HG02852 (cell line): Measurements from ENCODE around the gene MRRF.
A peak's percentile ranks its signal among the peaks of the same experiment; 100 is the strongest.
"Not testable (repeated sequence)": the region's sequence is repeated elsewhere in the genome, so short reads cannot be mapped to it uniquely, and the experiment has no call there.

Source experiments
- ATAC-seq: cut with Tn5 transposase; IDR thresholded peaks from one replicate; pipeline ENCODE4 v1.9.1; 2021; ENCODE audit warnings: mild to moderate bottlenecking, moderate library complexity; ENCODE audit not compliant: unreplicated experiment

The MRRF gene

GRCh38 chr9:122350577-122351355 lies 86.1 kb downstream of the MRRF start:
- no peak for ATAC-seq

DNA sequence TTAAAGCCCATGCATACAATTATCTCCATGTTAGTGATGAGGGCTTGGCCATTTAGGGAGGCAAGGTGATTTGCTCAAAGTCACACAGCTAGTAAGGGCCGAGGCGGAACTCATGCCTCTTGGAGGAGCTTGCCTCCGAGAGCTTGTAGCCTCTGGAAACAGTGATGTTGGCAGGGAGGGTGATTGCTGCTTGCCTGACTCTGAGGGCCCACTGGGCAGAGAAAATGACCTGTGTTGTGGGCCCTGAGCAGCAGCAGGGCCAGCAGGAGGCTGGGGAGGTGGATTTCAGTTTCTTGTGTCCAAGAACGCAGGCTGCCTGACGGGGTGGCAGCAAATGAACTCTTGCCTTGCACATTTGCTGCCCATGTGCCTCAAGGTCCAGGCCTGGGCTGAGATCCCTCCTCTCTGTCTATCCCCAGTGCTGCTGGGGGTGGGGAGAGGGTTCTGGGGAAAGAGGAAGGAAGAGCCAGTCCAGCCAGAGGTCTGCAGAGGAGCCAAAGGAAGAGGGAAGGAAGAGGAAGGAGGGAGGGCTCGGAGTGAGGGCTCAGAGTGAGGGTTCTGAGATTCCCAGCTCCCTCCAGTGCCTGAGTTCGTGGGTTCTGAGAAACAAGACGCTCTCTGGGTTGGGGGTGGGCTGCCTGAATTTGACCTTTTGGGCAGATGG lies 90.0 kb downstream of the MRRF start:
- no peak for ATAC-seq

DNA sequence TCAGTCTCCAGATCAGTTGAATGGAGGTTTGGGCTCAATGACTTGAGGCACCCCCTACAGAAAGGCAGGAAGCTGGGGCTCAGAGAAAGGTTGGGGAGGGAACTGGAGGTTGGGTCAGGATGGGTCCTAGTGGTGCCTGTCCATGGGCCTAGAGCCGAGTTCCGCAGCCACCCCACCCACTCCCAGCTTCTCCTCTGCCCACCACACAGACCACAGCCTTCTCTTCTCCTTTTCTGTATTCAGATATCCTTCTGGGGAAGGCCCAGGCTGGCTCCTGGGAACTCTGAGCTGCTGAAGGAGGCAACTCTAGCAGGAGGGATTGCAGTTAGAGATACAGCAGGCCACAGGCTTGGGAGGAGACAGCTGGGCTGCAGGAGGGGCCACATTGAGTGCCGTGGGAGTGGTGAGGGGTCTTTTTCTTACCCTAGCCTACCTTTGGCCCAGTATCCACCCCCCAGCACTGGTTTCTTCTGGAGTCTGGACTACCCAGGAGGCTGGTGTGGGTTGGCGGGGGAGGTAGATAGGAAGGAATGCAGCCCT lies 90.7 kb downstream of the MRRF start:
- no peak for ATAC-seq

DNA sequence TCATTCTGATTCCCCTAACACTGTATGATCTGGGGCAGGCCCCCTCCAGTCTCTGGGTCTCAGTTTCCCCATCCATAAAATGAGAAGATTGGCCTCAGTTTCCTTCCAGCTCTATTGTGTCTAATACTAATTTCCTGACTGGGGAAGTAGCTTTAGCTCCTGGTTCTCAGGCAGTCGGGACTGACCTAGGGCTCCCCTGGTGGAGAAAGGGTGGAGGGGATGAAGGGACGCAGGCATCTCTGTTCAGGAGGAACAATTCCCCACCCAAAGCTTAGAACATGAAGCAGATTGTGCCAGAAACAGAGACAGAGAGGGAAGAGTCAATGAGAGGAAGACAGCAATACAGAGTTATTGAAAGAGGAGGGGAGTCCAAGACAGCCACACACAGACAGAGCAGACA lies 91.9 kb downstream of the MRRF start:
- ATAC-seq, result no peak

DNA sequence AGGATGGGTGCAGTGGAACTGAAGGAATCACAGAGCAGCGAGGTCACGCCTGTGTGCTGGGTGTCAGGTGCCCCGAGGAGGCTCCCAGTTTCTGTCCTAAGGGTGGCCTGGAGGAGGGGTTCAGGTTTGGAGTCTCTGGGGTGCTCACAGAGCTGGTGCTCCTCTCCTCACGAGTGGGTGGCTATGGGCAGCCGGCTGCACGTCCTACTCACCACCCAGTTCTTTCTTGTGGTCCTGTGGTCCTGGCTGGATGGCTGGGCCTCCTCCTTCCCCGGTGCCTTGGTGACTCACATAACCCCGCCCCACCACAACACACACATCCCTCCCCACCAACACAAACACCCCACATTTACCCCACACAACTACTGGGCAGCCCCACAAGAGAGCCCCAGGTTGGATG lies 96.2 kb downstream of the MRRF start:
- no peak for ATAC-seq

DNA sequence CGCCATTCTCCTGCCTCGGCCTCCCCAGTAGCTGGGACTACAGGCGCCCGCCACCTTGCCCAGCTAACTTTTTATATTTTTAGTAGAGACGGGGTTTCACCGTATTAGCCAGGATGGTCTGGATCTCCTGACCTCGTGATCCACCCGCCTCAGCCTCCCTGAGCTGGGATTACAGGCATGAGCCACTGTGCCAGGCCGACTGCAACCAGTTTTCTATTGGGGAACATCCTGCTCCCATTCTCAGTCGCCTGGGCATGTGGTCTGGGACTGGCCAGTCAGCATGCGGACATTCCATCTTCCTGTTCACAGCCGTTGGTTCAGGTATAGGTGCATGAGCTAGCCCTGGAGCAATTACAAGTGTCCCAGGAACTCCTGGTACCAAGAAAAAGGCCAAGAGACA lies 98.4 kb downstream of the MRRF start:
- ATAC-seq, result not testable (repeated sequence)

GRCh38 chr9:122364117-122364782 lies 99.6 kb downstream of the MRRF start:
- ATAC-seq, result no peak

- no peak for ATAC-seq
Observed at GRCh38 chr9:122364783-122365150, 100.1 kb downstream of the MRRF start.

- no peak for ATAC-seq
Observed at GRCh38 chr9:122366074-122366660, 101.5 kb downstream of the MRRF start.

DNA sequence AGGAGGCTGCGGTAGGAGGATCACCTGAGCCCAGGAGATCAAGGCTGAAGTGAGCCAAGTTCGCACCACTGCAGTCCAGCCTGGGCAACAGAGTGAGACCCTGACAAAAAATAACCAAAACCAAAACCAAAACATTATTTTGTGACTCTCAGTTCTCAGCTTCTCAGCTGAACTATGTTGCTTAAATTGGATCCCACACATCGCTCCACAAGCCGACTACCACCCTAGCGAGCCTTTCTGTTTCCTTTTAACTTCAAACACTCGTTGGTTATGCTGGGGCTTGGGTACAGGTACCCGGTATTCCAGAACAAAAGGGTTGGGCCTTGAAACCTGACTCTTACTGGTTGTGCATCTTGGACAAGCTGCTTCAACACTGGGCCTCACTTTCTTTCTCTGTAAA lies 102.4 kb downstream of the MRRF start:
- peak; percentile 38 for ATAC-seq

DNA sequence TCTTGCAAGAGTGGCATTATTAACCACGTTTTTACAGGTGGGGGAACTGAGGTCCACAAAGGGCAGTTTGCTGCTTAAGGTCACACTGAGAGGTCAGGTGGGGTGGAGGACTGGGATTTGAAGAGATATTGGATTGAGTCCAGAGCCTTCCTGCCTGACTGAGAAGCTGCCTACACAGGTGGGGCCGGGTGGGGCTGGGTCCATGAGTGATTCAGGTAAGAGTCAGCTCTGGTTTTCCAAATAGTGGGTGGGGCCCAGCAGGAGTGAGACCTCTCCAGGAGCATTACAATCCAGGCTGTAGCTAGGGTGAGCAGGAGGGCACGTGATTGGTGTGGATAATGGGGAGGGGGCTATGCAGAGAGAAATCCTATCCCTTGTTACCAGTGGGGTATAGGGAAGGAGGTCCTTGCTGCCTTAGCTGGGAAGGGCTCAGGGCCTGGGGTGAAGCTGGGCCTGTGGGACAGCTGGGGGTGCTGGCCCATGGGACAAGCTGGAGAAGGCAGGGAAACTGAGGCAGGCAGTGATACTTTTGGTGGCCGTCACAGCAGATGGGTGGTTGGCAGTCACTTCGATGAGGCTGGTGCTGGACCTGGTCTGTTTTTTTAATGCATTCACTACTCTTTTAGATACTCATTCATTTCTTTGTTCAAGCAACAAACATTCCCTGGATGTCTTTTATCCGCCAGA lies 103.2 kb downstream of the MRRF start:
- no peak for ATAC-seq

- ATAC-seq, result no peak
Observed at GRCh38 chr9:122368642-122369041, 104.0 kb downstream of the MRRF start.

GRCh38 chr9:122370303-122370702 lies 105.6 kb downstream of the MRRF start:
- ATAC-seq, result no peak

DNA sequence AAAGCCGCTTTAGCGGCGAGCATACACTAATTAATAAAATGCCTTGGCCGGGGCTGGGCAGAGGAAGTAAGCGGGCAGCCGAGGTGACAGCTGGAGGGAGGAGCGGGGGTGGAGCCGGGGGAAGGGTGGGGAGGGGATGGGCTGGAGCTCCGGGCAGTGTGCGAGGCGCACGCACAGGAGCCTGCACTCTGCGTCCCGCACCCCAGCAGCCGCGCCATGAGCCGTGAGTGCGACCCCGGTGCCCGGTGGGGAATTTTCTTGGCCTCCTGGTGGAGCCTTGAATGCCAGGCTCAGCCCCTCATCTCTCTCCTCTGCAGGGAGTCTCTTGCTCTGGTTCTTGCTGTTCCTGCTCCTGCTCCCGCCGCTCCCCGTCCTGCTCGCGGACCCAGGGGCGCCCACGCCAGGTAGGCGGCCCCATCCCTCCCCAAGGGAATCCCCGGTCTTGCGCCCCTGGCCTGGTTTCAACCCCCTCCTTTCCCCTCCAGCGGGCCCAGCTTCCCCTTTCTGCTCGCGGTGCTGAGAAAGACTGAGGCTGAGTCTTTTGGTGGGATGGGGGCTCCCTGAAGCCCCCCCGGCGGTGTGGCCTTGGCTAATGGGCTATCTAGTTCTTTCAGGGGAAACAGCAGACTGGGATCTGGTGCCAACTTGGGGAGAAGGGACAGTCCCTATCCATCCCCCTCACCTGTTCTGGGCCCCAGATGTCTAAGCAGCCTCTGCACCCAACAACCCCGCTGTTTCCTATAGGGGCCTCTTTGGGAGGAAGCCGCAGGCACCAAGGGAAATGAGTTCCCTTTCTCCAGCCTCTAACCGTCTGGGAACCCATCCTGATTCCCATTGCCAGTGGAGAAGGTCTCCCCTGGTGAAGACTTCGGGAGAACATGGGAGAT lies 106.4 kb downstream of the MRRF start, which contains the start of gene PTGS1:
TSS of gene PTGS1 (plus strand) at position 156 of the 887 bp plus-strand sequence. CDS start at position 217, 61 bp downstream.
- ATAC-seq, result peak; percentile 61

DNA sequence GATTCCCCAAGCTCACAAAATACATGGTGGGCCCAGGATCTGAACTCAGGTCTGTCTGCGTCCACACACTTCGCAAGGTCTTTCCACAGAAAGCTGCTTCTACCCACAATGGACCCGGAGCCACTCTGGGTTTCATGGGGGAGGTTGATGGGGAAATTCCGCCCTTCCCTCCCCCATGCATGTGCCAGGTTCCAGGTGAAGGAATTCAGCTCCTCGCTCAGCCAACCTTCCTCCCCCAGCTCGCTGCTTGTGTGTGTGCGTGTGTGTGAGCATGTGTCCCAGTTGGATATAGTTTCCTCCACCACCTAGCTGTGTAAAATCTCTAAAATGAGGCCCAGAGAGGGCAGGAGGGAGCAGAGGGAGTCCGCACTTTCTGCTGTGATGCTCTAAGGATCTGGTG lies 107.2 kb downstream of the MRRF start:
- ATAC-seq, result no peak

GRCh38 chr9:122372856-122373845 lies 108.5 kb downstream of the MRRF start:
- no peak for ATAC-seq

DNA sequence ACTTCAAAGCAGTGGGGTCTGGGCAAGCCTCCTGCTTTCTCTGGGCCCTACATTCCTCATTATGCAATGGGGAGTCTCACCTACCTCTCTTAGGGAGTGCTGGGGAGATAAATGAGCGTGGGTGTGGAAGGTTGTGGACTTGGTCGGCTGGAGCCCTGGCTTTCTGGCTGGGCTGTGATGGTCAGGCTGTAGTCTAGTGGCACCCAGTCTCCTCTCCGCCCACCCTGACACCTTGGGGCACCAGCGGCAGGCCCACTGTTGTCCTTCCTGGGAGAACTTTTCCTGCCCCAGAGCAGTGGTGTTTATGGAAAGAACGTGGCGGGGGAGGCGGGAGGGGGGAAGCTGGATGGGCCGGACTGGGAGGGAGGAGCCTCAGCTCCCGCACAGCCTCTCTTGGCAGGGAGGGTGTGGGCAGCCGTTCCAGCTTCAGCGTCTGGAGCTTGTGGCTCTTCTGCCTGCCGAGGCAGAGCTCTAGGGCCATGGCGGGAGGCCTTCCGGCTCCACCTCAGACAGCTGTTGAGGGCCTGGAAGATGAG lies 110.3 kb downstream of the MRRF start:
- ATAC-seq, result no peak

DNA sequence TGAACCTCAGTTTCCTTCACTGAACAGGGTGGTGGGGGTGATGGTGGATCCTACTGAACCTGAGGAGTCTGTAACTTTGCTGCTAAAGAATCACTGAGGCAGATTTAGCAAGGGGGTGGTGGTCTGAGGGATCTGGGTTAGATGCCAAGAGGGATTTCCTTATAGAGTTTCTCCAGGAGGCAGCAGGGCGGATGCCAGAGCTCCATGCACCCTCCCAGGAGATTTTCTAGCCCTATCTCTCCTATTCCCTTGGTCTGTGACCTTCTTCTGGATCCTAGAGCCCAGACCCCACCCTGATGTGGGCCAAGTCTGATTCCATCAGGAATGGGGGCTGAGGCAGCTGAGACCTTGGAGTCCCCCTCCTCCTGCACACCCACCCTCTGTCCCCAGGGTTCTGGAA lies 112.1 kb downstream of the MRRF start:
- ATAC-seq, result no peak
